Neural cell (in vitro differentiated cells): ENCODE data around the gene GOLGA6A. TPM values are rescaled to one million over a fixed set of nuclear protein-coding genes. Genes with fewer than 3 reads are reported as not detected.
"Not testable (repeated sequence)": the region's sequence is repeated elsewhere in the genome, so short reads cannot be mapped to it uniquely, and the experiment has no call there.

Experiments used
- H2AFZ ChIP-seq: fragments of 200-600, 300-800 bp; sonication (generic), shearing (Covaris generic); 2 replicates; pipeline ENCODE4 v1.6.0; 2014; ENCODE audit warnings: low read depth, mild to moderate bottlenecking, antibody characterized with exemption, low read length, moderate library complexity
- H3F3A ChIP-seq: fragments of 200-600 bp; shearing (Covaris generic); 2 replicates; pipeline ENCODE4 v1.6.1; 2016; ENCODE audit warnings: mild to moderate bottlenecking, moderate library complexity, mixed read lengths, antibody characterized with exemption, low read length; ENCODE audit not compliant: insufficient read depth, poor library complexity, severe bottlenecking
- H3K27ac ChIP-seq: fragments of 200-600, 300-800 bp; sonication (generic), shearing (Covaris generic); 2 replicates; pipeline ENCODE4 v1.5.1; 2014; ENCODE audit warnings: mild to moderate bottlenecking, low read length, moderate library complexity
- H3K27me3 ChIP-seq: fragments of 300-800, 200-600 bp; sonication (generic), shearing (Covaris generic); 2 replicates; pipeline ENCODE4 v1.6.0; 2014; ENCODE audit warnings: mild to moderate bottlenecking, low read depth, low read length, moderate library complexity; ENCODE audit not compliant: insufficient read depth
- H3K36me3 ChIP-seq: fragments of 300-800, 200-600 bp; sonication (generic), shearing (Covaris generic); 2 replicates; pipeline ENCODE4 v1.5.1; 2014; ENCODE audit warnings: mild to moderate bottlenecking, antibody characterized with exemption, low read length, moderate library complexity; ENCODE audit not compliant: insufficient read depth
- H3K4me2 ChIP-seq: fragments of 300-800, 200-600 bp; sonication (generic), shearing (Covaris generic); 2 replicates; pipeline ENCODE4 v1.6.0; 2014; ENCODE audit warnings: mild to moderate bottlenecking, low read length
- H3K4me3 ChIP-seq: fragments of 300-800, 200-600 bp; sonication (generic), shearing (Covaris generic); 2 replicates; pipeline ENCODE4 v1.5.1; 2014; ENCODE audit warnings: mild to moderate bottlenecking, low read length, moderate library complexity
- H3K79me2 ChIP-seq: fragments of 200-600 bp; shearing (Covaris generic); replicated peaks from 2 replicates; pipeline ENCODE4 v1.6.0; 2014; ENCODE audit warnings: mild to moderate bottlenecking, low read length, moderate library complexity; ENCODE audit not compliant: insufficient read depth
- H3K9ac ChIP-seq: fragments of 300-800, 200-600 bp; sonication (generic), shearing (Covaris generic); 2 replicates; pipeline ENCODE4 v1.6.1; 2016; ENCODE audit warnings: mild to moderate bottlenecking, low read length, mixed read lengths
- H3K9me2 ChIP-seq: fragments of 200-600 bp; shearing (Covaris generic); 2 replicates; pipeline ENCODE4 v1.6.1; 2016; ENCODE audit warnings: mild to moderate bottlenecking, low read length, mixed read lengths; ENCODE audit not compliant: insufficient read depth
- H3K9me3 ChIP-seq: fragments of 200-600, 300-800 bp; sonication (generic), shearing (Covaris generic); 2 replicates; pipeline ENCODE4 v1.6.1; 2016; ENCODE audit warnings: mild to moderate bottlenecking, mixed run types, low read length, moderate library complexity, mixed read lengths
- H4K20me1 ChIP-seq: fragments of 200-600 bp; shearing (Covaris generic); 2 replicates; pipeline ENCODE4 v1.6.1; 2016; ENCODE audit warnings: mild to moderate bottlenecking, mixed run types; ENCODE audit not compliant: insufficient read depth
- EP300 ChIP-seq: fragments of 450-650 bp; conservative IDR thresholded peaks from 2 replicates; pipeline ENCODE4 v1.6.1; 2014; ENCODE audit warnings: antibody characterized with exemption, mild to moderate bottlenecking, moderate library complexity; ENCODE audit not compliant: poor library complexity, severe bottlenecking
- EZH2 ChIP-seq: fragments of 200-600, 300-800 bp; shearing (Covaris generic), sonication (generic); IDR thresholded peaks from 2 replicates; pipeline ENCODE4 v1.6.1; 2014; ENCODE audit warnings: antibody characterized with exemption, low read length, borderline replicate concordance, mild to moderate bottlenecking; ENCODE audit not compliant: insufficient read depth, poor library complexity, severe bottlenecking
- MXI1 ChIP-seq: fragments of 450-650 bp; conservative IDR thresholded peaks from 2 replicates; pipeline ENCODE4 v1.6.1; 2014; ENCODE audit warnings: antibody characterized with exemption, mild to moderate bottlenecking; ENCODE audit not compliant: poor library complexity, severe bottlenecking
- POLR2AphosphoS5 ChIP-seq: IDR thresholded peaks from 2 replicates; pipeline ENCODE4 v1.6.1; 2012
- RAD21 ChIP-seq: fragments of 450-650 bp; conservative IDR thresholded peaks from 2 replicates; pipeline ENCODE4 v1.6.1; 2014; ENCODE audit warnings: antibody characterized with exemption, mild to moderate bottlenecking, moderate library complexity
- SMC3 ChIP-seq: fragments of 450-650 bp; conservative IDR thresholded peaks from 2 replicates; pipeline ENCODE4 v1.6.1; 2014; ENCODE audit warnings: antibody characterized with exemption, mild to moderate bottlenecking, moderate library complexity; ENCODE audit not compliant: poor library complexity
- TAF1 ChIP-seq: IDR thresholded peaks from 2 replicates; pipeline ENCODE4 v1.6.1; 2012; ENCODE audit warnings: low read depth
- polyA plus RNA-seq: library from polyadenylated mRNA; depleted of rRNA; stranded (reverse); fragments of >200 nt; gene quantifications from 2 replicates; pipeline ENCODE4 v1.2.3, GENCODE V29; 2014
- TF ChIP-seq, protein P1 (sequence below): fragments of 450-650 bp; IDR thresholded peaks from 2 replicates; pipeline ENCODE4 v1.5.1; 2014; ENCODE audit warnings: antibody characterized with exemption, mild to moderate bottlenecking, moderate library complexity; ENCODE audit not compliant: poor library complexity, severe bottlenecking
- TF ChIP-seq, protein P2 (sequence below): IDR thresholded peaks from 2 replicates; pipeline ENCODE4 v1.6.1; 2012; ENCODE audit warnings: borderline replicate concordance

GOLGA6A gene
- polyA plus RNA-seq, 1 donor from 2014 or later, result 0.50 TPM

DNA sequence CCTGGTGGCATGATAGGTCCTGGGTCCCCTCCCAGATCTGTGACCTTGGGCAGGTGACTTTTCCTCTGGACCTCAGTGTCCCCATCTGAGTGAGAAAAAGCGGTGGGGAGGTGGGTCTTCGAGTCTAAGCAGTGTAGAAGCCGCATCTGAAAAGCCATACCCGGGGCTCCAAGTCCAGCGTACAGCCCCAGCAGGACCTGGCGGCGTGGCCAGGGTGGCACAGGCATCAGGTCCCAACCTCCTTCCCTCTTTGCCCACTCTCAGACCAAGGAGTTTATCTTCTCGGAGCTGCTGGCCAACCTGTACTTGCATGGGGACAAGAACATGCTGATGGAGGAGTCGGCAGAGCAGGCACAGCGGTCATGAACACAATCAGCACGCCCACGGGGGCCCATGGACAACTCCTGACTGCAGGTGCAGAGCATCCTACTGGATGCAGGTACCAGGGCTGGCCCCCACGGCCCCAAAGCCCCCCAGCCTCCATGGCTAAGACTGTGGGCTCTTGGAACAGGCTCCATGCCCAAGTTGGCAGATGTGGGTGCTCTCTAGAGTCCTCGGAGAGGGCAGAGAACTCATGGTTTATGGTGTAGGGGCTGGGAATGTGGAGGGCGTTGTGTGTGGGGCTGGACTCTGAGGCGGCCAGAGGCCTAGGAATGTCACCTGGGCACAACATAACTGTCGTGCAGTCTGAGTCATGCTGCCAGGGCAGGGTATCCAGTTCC is 18.8 kb downstream of the GOLGA6A start:
- H4K20me1 ChIP-seq, H3K79me2 ChIP-seq, H3K27me3 ChIP-seq, H3K9ac ChIP-seq, H3K36me3 ChIP-seq, H2AFZ ChIP-seq, H3K9me2 ChIP-seq, H3K27ac ChIP-seq, H3K4me2 ChIP-seq, H3K4me3 ChIP-seq, H3K9me3 ChIP-seq, H3F3A ChIP-seq: not testable (repeated sequence)

DNA sequence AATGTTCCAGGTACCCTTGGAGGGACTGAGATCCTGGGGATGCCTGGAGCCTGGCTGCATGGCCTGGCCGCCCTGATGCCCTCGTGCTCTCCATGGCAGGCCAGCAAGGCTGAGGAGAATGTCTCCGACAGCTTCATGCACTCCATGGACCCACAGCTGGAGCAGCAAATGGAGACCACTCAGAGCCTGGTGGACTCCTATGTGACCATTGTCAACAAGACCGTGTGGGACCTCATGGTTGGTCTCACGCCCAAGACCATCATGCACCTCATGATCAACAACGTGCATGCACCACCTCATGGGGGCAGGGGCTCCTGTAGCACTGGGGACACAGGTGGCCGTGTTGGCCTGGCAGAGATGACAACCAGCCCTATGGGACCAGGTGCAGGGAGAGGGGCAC is 19.7 kb downstream of the GOLGA6A start:
- Histone ChIP-seq H3K9me2 (no peaks in the 10 kb centered on the region), H3K79me2 (no peaks in the 10 kb centered on the region), H3K27me3 (no peaks in the 10 kb centered on the region), H3K4me2 (no peak overlapping the region), H4K20me1 (no peaks in the 10 kb centered on the region), H2AFZ (no peak overlapping the region), H3F3A (no peaks in the 10 kb centered on the region), H3K27ac (no peak overlapping the region), H3K9ac (no peak overlapping the region), H3K36me3 (no peaks in the 10 kb centered on the region), H3K9me3 (no peaks in the 10 kb centered on the region), H3K4me3 (no peak overlapping the region)
- no peak for TF ChIP-seq POLR2AphosphoS5
- TF ChIP-seq EP300, result no peak
- TF ChIP-seq, protein P1, sequence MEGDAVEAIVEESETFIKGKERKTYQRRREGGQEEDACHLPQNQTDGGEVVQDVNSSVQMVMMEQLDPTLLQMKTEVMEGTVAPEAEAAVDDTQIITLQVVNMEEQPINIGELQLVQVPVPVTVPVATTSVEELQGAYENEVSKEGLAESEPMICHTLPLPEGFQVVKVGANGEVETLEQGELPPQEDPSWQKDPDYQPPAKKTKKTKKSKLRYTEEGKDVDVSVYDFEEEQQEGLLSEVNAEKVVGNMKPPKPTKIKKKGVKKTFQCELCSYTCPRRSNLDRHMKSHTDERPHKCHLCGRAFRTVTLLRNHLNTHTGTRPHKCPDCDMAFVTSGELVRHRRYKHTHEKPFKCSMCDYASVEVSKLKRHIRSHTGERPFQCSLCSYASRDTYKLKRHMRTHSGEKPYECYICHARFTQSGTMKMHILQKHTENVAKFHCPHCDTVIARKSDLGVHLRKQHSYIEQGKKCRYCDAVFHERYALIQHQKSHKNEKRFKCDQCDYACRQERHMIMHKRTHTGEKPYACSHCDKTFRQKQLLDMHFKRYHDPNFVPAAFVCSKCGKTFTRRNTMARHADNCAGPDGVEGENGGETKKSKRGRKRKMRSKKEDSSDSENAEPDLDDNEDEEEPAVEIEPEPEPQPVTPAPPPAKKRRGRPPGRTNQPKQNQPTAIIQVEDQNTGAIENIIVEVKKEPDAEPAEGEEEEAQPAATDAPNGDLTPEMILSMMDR, result no peak
- TF ChIP-seq, protein P2, sequence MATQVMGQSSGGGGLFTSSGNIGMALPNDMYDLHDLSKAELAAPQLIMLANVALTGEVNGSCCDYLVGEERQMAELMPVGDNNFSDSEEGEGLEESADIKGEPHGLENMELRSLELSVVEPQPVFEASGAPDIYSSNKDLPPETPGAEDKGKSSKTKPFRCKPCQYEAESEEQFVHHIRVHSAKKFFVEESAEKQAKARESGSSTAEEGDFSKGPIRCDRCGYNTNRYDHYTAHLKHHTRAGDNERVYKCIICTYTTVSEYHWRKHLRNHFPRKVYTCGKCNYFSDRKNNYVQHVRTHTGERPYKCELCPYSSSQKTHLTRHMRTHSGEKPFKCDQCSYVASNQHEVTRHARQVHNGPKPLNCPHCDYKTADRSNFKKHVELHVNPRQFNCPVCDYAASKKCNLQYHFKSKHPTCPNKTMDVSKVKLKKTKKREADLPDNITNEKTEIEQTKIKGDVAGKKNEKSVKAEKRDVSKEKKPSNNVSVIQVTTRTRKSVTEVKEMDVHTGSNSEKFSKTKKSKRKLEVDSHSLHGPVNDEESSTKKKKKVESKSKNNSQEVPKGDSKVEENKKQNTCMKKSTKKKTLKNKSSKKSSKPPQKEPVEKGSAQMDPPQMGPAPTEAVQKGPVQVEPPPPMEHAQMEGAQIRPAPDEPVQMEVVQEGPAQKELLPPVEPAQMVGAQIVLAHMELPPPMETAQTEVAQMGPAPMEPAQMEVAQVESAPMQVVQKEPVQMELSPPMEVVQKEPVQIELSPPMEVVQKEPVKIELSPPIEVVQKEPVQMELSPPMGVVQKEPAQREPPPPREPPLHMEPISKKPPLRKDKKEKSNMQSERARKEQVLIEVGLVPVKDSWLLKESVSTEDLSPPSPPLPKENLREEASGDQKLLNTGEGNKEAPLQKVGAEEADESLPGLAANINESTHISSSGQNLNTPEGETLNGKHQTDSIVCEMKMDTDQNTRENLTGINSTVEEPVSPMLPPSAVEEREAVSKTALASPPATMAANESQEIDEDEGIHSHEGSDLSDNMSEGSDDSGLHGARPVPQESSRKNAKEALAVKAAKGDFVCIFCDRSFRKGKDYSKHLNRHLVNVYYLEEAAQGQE, result no peak
- no peak for TF ChIP-seq MXI1
- TF ChIP-seq RAD21, result no peak
- TF ChIP-seq TAF1, result no peak
- no peak for TF ChIP-seq SMC3
- no peak for TF ChIP-seq EZH2
